Neural cell (in vitro differentiated cells): ENCODE data around the gene ATP8B1. TPM values are rescaled to one million over a fixed set of nuclear protein-coding genes. Genes with fewer than 3 reads are reported as not detected.

ENCODE experiments used
- H2AFZ ChIP-seq: fragments of 200-600, 300-800 bp; sonication (generic), shearing (Covaris generic); 2 replicates; pipeline ENCODE4 v1.6.0; 2014; ENCODE audit warnings: low read depth, mild to moderate bottlenecking, antibody characterized with exemption, low read length, moderate library complexity
- H3F3A ChIP-seq: fragments of 200-600 bp; shearing (Covaris generic); 2 replicates; pipeline ENCODE4 v1.6.1; 2016; ENCODE audit warnings: mild to moderate bottlenecking, moderate library complexity, mixed read lengths, antibody characterized with exemption, low read length; ENCODE audit not compliant: insufficient read depth, poor library complexity, severe bottlenecking
- H3K27ac ChIP-seq: fragments of 200-600, 300-800 bp; sonication (generic), shearing (Covaris generic); 2 replicates; pipeline ENCODE4 v1.5.1; 2014; ENCODE audit warnings: mild to moderate bottlenecking, low read length, moderate library complexity
- H3K27me3 ChIP-seq: fragments of 300-800, 200-600 bp; sonication (generic), shearing (Covaris generic); 2 replicates; pipeline ENCODE4 v1.6.0; 2014; ENCODE audit warnings: mild to moderate bottlenecking, low read depth, low read length, moderate library complexity; ENCODE audit not compliant: insufficient read depth
- H3K36me3 ChIP-seq: fragments of 300-800, 200-600 bp; sonication (generic), shearing (Covaris generic); 2 replicates; pipeline ENCODE4 v1.5.1; 2014; ENCODE audit warnings: mild to moderate bottlenecking, antibody characterized with exemption, low read length, moderate library complexity; ENCODE audit not compliant: insufficient read depth
- H3K4me2 ChIP-seq: fragments of 300-800, 200-600 bp; sonication (generic), shearing (Covaris generic); 2 replicates; pipeline ENCODE4 v1.6.0; 2014; ENCODE audit warnings: mild to moderate bottlenecking, low read length
- H3K4me3 ChIP-seq: fragments of 300-800, 200-600 bp; sonication (generic), shearing (Covaris generic); 2 replicates; pipeline ENCODE4 v1.5.1; 2014; ENCODE audit warnings: mild to moderate bottlenecking, low read length, moderate library complexity
- H3K79me2 ChIP-seq: fragments of 200-600 bp; shearing (Covaris generic); replicated peaks from 2 replicates; pipeline ENCODE4 v1.6.0; 2014; ENCODE audit warnings: mild to moderate bottlenecking, low read length, moderate library complexity; ENCODE audit not compliant: insufficient read depth
- H3K9ac ChIP-seq: fragments of 300-800, 200-600 bp; sonication (generic), shearing (Covaris generic); 2 replicates; pipeline ENCODE4 v1.6.1; 2016; ENCODE audit warnings: mild to moderate bottlenecking, low read length, mixed read lengths
- H3K9me2 ChIP-seq: fragments of 200-600 bp; shearing (Covaris generic); 2 replicates; pipeline ENCODE4 v1.6.1; 2016; ENCODE audit warnings: mild to moderate bottlenecking, low read length, mixed read lengths; ENCODE audit not compliant: insufficient read depth
- H3K9me3 ChIP-seq: fragments of 200-600, 300-800 bp; sonication (generic), shearing (Covaris generic); 2 replicates; pipeline ENCODE4 v1.6.1; 2016; ENCODE audit warnings: mild to moderate bottlenecking, mixed run types, low read length, moderate library complexity, mixed read lengths
- H4K20me1 ChIP-seq: fragments of 200-600 bp; shearing (Covaris generic); 2 replicates; pipeline ENCODE4 v1.6.1; 2016; ENCODE audit warnings: mild to moderate bottlenecking, mixed run types; ENCODE audit not compliant: insufficient read depth
- CTCF ChIP-seq: fragments of 450-650 bp; IDR thresholded peaks from 2 replicates; pipeline ENCODE4 v1.5.1; 2014; ENCODE audit warnings: antibody characterized with exemption, mild to moderate bottlenecking, moderate library complexity; ENCODE audit not compliant: poor library complexity, severe bottlenecking
- EP300 ChIP-seq: fragments of 450-650 bp; conservative IDR thresholded peaks from 2 replicates; pipeline ENCODE4 v1.6.1; 2014; ENCODE audit warnings: antibody characterized with exemption, mild to moderate bottlenecking, moderate library complexity; ENCODE audit not compliant: poor library complexity, severe bottlenecking
- EZH2 ChIP-seq: fragments of 200-600, 300-800 bp; shearing (Covaris generic), sonication (generic); IDR thresholded peaks from 2 replicates; pipeline ENCODE4 v1.6.1; 2014; ENCODE audit warnings: antibody characterized with exemption, low read length, borderline replicate concordance, mild to moderate bottlenecking; ENCODE audit not compliant: insufficient read depth, poor library complexity, severe bottlenecking
- MXI1 ChIP-seq: fragments of 450-650 bp; conservative IDR thresholded peaks from 2 replicates; pipeline ENCODE4 v1.6.1; 2014; ENCODE audit warnings: antibody characterized with exemption, mild to moderate bottlenecking; ENCODE audit not compliant: poor library complexity, severe bottlenecking
- POLR2AphosphoS5 ChIP-seq: IDR thresholded peaks from 2 replicates; pipeline ENCODE4 v1.6.1; 2012
- RAD21 ChIP-seq: fragments of 450-650 bp; conservative IDR thresholded peaks from 2 replicates; pipeline ENCODE4 v1.6.1; 2014; ENCODE audit warnings: antibody characterized with exemption, mild to moderate bottlenecking, moderate library complexity
- REST ChIP-seq: IDR thresholded peaks from 2 replicates; pipeline ENCODE4 v1.6.1; 2012; ENCODE audit warnings: borderline replicate concordance
- SMC3 ChIP-seq: fragments of 450-650 bp; conservative IDR thresholded peaks from 2 replicates; pipeline ENCODE4 v1.6.1; 2014; ENCODE audit warnings: antibody characterized with exemption, mild to moderate bottlenecking, moderate library complexity; ENCODE audit not compliant: poor library complexity
- TAF1 ChIP-seq: IDR thresholded peaks from 2 replicates; pipeline ENCODE4 v1.6.1; 2012; ENCODE audit warnings: low read depth
- polyA plus RNA-seq: library from polyadenylated mRNA; depleted of rRNA; stranded (reverse); fragments of >200 nt; gene quantifications from 2 replicates; pipeline ENCODE4 v1.2.3, GENCODE V29; 2014

The ATP8B1 gene
- polyA plus RNA-seq, 1 donor from 2014 or later, result not detected

GRCh38 chr18:57657542-57657941, 145.6 kb downstream of the ATP8B1 start:
- Histone ChIP-seq H4K20me1 (no peaks in the 10 kb centered on the region), H3K4me2 (no peak overlapping the region), H3K4me3 (no peak overlapping the region), H3K36me3 (no peaks in the 10 kb centered on the region), H3K9me3 (peaks cover 11% of the 10 kb centered on the region), H3K27ac (no peak overlapping the region), H3K27me3 (no peaks in the 10 kb centered on the region), H3F3A (no peaks in the 10 kb centered on the region), H2AFZ (no peak overlapping the region), H3K9me2 (no peaks in the 10 kb centered on the region), H3K79me2 (no peaks in the 10 kb centered on the region), H3K9ac (no peak overlapping the region)
- no peak for TF ChIP-seq POLR2AphosphoS5

GRCh38 chr18:57655740-57656139, 147.4 kb downstream of the ATP8B1 start:
- no peaks in the 10 kb centered on the region for H3F3A ChIP-seq
- no peak overlapping the region for H3K9ac ChIP-seq
- H2AFZ ChIP-seq, result no peak overlapping the region
- H3K9me3 ChIP-seq, result peaks cover 11% of the 10 kb centered on the region
- TF ChIP-seq TAF1, result no peak
- no peak for TF ChIP-seq EZH2
- TF ChIP-seq SMC3, result no peak
- H3K79me2 ChIP-seq, result no peaks in the 10 kb centered on the region
- no peaks in the 10 kb centered on the region for H3K36me3 ChIP-seq
- H3K9me2 ChIP-seq, result no peaks in the 10 kb centered on the region
- no peak overlapping the region for H3K4me2 ChIP-seq
- no peak overlapping the region for H3K4me3 ChIP-seq
- H4K20me1 ChIP-seq, result no peaks in the 10 kb centered on the region
- no peak overlapping the region for H3K27ac ChIP-seq
- no peaks in the 10 kb centered on the region for H3K27me3 ChIP-seq

GRCh38 chr18:57651914-57652313, 151.2 kb downstream of the ATP8B1 start:
- Histone ChIP-seq H3K9ac (no peak overlapping the region), H3K79me2 (no peaks in the 10 kb centered on the region), H3K36me3 (no peaks in the 10 kb centered on the region), H3K9me3 (peaks cover 11% of the 10 kb centered on the region), H3K4me2 (no peak overlapping the region), H2AFZ (no peak overlapping the region), H3K4me3 (no peak overlapping the region), H3K9me2 (no peaks in the 10 kb centered on the region), H4K20me1 (no peaks in the 10 kb centered on the region), H3K27ac (no peak overlapping the region), H3K27me3 (no peaks in the 10 kb centered on the region), H3F3A (no peaks in the 10 kb centered on the region)
- TF ChIP-seq TAF1, result no peak
- no peak for TF ChIP-seq REST
- no peak for TF ChIP-seq SMC3
- no peak for TF ChIP-seq RAD21
- no peak for TF ChIP-seq MXI1
- TF ChIP-seq POLR2AphosphoS5, result no peak
- no peak for TF ChIP-seq EZH2
- TF ChIP-seq CTCF, result no peak
- TF ChIP-seq EP300, result no peak
